ENCODE results near the gene CPNE7. TPM values are rescaled to one million over a fixed set of nuclear protein-coding genes. Genes with fewer than 3 reads are reported as not detected.

CPNE7 gene
- total and polyA plus RNA-seq, 2 experiments from 2014 or later, result 8.7 to 24.8 TPM

DNA sequence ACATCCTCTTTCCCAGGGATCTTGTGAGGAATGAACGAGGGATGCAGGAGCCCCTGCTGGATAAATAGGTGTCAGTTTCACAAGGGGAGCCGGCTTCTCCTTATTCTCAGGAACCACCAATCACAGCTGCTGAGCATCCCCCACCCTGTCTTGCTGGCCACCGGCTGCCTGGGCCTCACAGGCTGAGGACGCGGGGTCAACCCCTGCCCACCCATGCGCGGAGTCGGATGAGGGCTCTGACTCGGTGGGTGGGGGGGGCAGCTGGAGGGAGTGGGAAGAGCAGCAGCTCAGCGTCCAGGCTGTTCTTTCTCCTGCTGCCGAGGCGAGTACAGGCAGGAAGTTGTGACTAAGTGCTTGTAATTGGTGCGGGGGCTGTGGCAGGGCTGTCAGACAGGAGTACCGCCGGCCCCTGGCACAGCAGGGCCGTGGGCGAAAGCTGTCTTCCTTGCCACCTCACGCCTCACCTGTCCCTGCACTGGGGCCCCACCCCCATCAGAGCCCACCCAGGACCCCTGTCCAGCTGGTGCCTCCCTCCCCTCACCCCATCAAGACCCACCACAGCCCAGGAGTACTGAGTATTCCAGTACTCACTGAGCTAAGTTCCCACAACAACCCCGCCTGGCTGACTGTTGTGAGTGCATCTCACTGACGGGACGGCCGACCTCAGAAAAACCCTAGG is 26.9 kb downstream of the CPNE7 start:
- H3K79me2 ChIP-seq, result no peaks in the 10 kb centered on the region
- H3K4me1 ChIP-seq (ENCODE audit: insufficient read depth), result peaks cover 11% of the 10 kb centered on the region
- H3K27ac ChIP-seq, result peak overlapping the region; percentile 20
- peak; percentile 80 for DNase-seq (ENCODE audit: low spot score)
- no peaks in the 10 kb centered on the region for H3K9me2 ChIP-seq (replicated peaks; ENCODE audit: insufficient read depth)
- 16% methylated on average over 17 of the region's 22 CpGs for WGBS (ENCODE audit: low lambda C conversion rate, missing lambda C conversion rate)
- H3K27me3 ChIP-seq, result no peaks in the 10 kb centered on the region
- H3K4me2 ChIP-seq, result peak overlapping the region; percentile 67
- no peaks in the 10 kb centered on the region for H3K36me3 ChIP-seq (replicated peaks; ENCODE audit: insufficient read depth, low read depth)
- H3K4me3 ChIP-seq, result no peak overlapping the region
- H2AFZ ChIP-seq, result no peak overlapping the region
- TF ChIP-seq, protein P1, sequence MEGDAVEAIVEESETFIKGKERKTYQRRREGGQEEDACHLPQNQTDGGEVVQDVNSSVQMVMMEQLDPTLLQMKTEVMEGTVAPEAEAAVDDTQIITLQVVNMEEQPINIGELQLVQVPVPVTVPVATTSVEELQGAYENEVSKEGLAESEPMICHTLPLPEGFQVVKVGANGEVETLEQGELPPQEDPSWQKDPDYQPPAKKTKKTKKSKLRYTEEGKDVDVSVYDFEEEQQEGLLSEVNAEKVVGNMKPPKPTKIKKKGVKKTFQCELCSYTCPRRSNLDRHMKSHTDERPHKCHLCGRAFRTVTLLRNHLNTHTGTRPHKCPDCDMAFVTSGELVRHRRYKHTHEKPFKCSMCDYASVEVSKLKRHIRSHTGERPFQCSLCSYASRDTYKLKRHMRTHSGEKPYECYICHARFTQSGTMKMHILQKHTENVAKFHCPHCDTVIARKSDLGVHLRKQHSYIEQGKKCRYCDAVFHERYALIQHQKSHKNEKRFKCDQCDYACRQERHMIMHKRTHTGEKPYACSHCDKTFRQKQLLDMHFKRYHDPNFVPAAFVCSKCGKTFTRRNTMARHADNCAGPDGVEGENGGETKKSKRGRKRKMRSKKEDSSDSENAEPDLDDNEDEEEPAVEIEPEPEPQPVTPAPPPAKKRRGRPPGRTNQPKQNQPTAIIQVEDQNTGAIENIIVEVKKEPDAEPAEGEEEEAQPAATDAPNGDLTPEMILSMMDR (IDR thresholded peaks at IDR 0.05; ENCODE audit: poor library complexity), result no peak
- TF ChIP-seq EZH2 (IDR thresholded peaks at IDR 0.05; ENCODE audit: borderline replicate concordance), result no peak
- TF ChIP-seq EZH2phosphoT487 (IDR thresholded peaks at IDR 0.05; ENCODE audit: low read depth, severe bottlenecking, unreplicated experiment), result no peak
- H3K9me3 ChIP-seq (ENCODE audit: low read depth), result no peaks in the 10 kb centered on the region
- no peaks in the 10 kb centered on the region for H4K20me1 ChIP-seq (ENCODE audit: insufficient read depth, poor library complexity, severe bottlenecking)

DNA sequence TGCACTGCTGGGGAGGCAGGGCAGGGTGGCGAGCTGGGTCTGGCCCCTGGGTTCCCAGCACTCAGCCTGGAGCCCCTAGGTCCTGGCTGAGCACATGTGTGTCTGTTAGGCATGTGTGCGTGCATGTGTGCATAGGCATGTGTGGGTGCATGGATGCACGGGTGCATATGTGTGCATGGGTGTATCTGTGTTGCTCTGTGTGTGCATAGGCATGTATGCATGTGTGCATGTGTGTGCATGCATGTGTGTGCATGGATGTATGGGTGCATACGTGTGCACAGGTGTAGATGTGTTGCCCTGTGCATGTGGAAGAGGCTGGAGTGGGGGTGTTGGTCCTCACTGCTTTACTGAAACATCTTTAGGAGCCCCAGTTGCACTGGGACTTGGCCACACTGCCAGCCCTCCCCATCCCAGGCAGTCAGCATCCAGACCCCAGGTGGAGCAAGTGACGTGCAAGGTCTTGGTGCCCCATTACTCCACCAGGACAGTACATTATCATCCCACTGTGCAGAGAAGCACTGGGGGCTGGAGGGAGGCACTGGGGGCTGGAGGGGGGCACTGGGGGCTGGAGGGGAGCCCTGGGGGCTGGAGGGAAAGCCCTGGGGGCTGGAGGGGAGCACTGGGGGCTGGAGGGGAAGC is 27.5 kb downstream of the CPNE7 start:
- 78% methylated on average over 5 of the region's 5 CpGs for WGBS (ENCODE audit: low lambda C conversion rate, missing lambda C conversion rate)
- peaks cover 13% of the 10 kb centered on the region for H3K4me1 ChIP-seq (ENCODE audit: insufficient read depth)
- H3K27me3 ChIP-seq, result no peaks in the 10 kb centered on the region
- no peak overlapping the region for H2AFZ ChIP-seq
- H3K4me2 ChIP-seq, result peak overlapping the region; percentile 67
- H4K20me1 ChIP-seq (ENCODE audit: insufficient read depth, poor library complexity, severe bottlenecking), result no peaks in the 10 kb centered on the region
- H3K4me3 ChIP-seq, result no peak overlapping the region
- no peaks in the 10 kb centered on the region for H3K9me2 ChIP-seq (replicated peaks; ENCODE audit: insufficient read depth)
- H3K9me3 ChIP-seq (ENCODE audit: low read depth), result no peaks in the 10 kb centered on the region
- H3K79me2 ChIP-seq, result no peaks in the 10 kb centered on the region
- TF ChIP-seq EZH2phosphoT487 (IDR thresholded peaks at IDR 0.05; ENCODE audit: low read depth, severe bottlenecking, unreplicated experiment) (no peak), EZH2 (IDR thresholded peaks at IDR 0.05; ENCODE audit: borderline replicate concordance) (no peak)
- TF ChIP-seq, protein P1 (IDR thresholded peaks at IDR 0.05; ENCODE audit: poor library complexity), result no peak
- H3K27ac ChIP-seq, result peak overlapping the region; percentile 20
- H3K36me3 ChIP-seq (replicated peaks; ENCODE audit: insufficient read depth, low read depth), result no peaks in the 10 kb centered on the region
- no peak for DNase-seq (ENCODE audit: low spot score)

DNA sequence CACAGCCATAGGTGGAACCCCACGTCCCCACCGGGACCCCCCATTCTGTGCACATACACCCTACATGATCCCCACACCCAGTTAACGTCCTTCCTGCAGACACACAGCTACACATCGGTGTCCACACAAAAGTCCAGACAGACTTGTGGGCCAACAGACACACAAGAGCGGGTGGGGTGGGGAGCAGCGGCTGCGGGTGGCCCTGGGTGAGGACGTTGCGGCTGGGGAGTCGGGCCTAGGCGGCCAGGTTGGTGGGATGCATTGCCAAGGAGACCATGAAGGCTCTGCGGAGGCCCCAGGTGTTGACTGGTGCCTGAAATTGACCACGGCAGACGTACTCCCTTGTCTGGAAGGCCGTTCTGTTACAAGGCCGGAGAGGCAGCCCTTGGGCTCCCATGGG is 29.2 kb downstream of the CPNE7 start:
- Histone ChIP-seq H3K27me3 (no peaks in the 10 kb centered on the region), H3K27ac (no peak overlapping the region), H3K36me3 (replicated peaks; ENCODE audit: insufficient read depth, low read depth) (no peaks in the 10 kb centered on the region), H3K79me2 (no peaks in the 10 kb centered on the region), H3K4me1 (ENCODE audit: insufficient read depth) (peaks cover 23% of the 10 kb centered on the region), H4K20me1 (ENCODE audit: insufficient read depth, poor library complexity, severe bottlenecking) (no peaks in the 10 kb centered on the region), H3K9me3 (ENCODE audit: low read depth) (no peaks in the 10 kb centered on the region), H3K9me2 (replicated peaks; ENCODE audit: insufficient read depth) (no peaks in the 10 kb centered on the region), H3K4me2 (no peak overlapping the region), H2AFZ (no peak overlapping the region), H3K4me3 (no peak overlapping the region)
- DNase-seq (ENCODE audit: low spot score), result no peak
- TF ChIP-seq EZH2phosphoT487 (IDR thresholded peaks at IDR 0.05; ENCODE audit: low read depth, severe bottlenecking, unreplicated experiment) (no peak), EZH2 (IDR thresholded peaks at IDR 0.05; ENCODE audit: borderline replicate concordance) (no peak)
- TF ChIP-seq, protein P1 (IDR thresholded peaks at IDR 0.05; ENCODE audit: poor library complexity), result no peak
- WGBS (ENCODE audit: low lambda C conversion rate, missing lambda C conversion rate), result 79% methylated on average over 15 of the region's 16 CpGs
